Coronary artery (tissue), 2 donors: ENCODE data around the gene USF2.

Experiments used
- DNase-seq: peaks from one replicate; pipeline ENCODE4 v3.0.0-alpha.2; 2017; ENCODE audit warnings: low spot score
- H3K27ac ChIP-seq, 2 donors: fragments of 200-600 bp; sonication (generic); one replicate each; pipeline ENCODE4 v1.5.1; 2016 to 2019
- H3K4me3 ChIP-seq: fragments of 200-600 bp; sonication (generic); 2 replicates; pipeline ENCODE4 v1.5.1; 2016; ENCODE audit warnings: mild to moderate bottlenecking, moderate library complexity
- TF ChIP-seq, protein P1 (sequence below): fragments of 200-600 bp; sonication (generic); IDR thresholded peaks from one replicate; pipeline ENCODE4 v1.5.1; 2019; ENCODE audit warnings: antibody characterized with exemption

USF2 gene

DNA sequence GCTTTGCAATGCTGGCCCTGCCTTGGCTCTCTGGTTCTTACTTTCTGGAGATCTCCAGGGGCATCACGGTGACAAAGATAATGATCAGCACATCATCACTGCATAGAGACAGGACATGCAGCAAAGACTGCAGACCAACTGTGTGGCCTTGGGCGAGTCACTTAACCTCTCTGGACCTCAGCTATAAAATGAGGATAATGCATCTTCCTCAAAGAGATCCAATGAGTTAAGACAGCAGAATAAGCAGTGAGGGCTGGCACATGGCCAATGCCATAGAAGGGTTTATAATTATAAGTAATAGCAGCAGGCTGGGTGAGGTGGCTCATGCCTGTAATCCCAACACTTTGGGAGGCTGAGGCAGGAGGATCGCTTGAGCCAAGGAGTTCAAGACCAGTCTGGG is 25.6 kb downstream of the USF2 start:
- no peak for DNase-seq
- H3K4me3 ChIP-seq = no peak overlapping the region

DNA sequence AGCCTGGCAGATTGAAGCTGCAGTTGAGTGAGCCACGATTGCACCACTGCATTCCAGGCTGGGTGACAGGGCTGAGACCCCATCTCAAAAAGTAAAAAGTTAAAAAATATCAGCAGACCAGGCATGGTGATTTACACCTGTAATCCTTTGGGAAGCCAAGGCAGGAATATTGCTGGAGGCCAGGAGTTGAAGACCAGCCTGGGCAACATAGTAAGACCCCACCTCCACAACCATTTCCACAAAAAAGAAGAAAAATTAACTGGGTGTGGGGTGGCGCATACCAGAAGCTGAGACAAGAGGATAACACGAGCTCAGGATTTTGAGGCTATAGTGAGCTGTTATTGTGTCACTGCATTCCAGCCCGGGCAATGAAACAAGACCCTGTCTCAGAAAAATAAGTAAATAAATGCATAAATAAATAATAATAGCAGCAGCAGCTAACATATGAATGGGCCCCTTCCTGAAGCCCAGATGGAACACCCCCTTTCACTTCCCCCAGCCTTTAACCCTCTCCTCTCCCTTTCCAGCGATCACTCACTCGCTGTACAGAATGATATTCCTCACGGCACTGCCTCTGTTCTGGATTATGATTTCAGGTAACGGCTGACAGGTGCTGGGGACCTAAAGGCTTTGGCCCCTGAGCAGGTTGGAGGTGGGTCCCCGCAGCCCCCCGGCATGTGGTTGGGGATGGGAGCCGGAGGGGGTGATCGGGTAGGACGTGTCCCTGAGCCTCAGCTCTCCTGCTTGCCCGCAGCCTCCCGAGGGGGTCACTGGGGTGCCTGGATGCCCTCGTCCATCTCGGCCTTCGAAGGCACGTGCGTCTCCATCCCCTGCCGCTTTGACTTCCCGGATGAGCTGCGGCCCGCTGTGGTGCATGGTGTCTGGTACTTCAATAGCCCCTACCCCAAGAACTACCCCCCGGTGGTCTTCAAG is 26.4 kb downstream of the USF2 start:
- Histone ChIP-seq H3K27ac (no peak overlapping the region), H3K4me3 (no peak overlapping the region)
- TF ChIP-seq, protein P1, sequence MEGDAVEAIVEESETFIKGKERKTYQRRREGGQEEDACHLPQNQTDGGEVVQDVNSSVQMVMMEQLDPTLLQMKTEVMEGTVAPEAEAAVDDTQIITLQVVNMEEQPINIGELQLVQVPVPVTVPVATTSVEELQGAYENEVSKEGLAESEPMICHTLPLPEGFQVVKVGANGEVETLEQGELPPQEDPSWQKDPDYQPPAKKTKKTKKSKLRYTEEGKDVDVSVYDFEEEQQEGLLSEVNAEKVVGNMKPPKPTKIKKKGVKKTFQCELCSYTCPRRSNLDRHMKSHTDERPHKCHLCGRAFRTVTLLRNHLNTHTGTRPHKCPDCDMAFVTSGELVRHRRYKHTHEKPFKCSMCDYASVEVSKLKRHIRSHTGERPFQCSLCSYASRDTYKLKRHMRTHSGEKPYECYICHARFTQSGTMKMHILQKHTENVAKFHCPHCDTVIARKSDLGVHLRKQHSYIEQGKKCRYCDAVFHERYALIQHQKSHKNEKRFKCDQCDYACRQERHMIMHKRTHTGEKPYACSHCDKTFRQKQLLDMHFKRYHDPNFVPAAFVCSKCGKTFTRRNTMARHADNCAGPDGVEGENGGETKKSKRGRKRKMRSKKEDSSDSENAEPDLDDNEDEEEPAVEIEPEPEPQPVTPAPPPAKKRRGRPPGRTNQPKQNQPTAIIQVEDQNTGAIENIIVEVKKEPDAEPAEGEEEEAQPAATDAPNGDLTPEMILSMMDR = no peak
- DNase-seq = no peak

More for the DNA sequence above, 25.6 kb downstream of the USF2 start:
- H3K27ac ChIP-seq = no peak overlapping the region
- TF ChIP-seq, protein P1 = no peak

DNA sequence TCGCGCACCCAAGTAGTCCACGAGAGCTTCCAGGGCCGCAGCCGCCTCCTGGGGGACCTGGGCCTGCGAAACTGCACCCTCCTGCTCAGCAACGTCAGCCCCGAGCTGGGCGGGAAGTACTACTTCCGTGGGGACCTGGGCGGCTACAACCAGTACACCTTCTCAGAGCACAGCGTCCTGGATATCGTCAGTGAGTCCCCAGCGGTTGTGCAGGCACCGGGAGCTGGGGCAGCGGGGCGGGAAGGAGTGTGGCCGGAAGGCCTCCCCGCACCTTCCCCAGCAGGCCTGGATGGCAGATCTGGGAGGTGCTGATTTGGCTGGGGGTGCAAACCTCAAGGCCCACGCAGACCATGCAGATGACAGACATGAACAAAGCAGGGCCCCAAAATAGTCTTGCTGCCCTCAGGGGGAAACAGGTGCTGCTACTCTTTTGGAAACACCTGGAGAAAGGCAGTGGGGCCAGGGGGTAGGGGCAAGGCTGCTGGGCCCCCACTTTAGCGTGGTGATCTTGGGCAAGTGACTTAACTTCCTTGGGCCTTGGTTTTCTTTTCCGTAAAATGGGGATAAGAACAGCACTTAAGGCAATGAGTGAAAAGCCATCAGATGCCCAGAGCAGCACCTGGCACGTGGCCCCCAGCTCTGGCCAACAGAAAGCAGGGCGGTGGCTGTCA is 27.2 kb downstream of the USF2 start:
- Histone ChIP-seq H3K4me3 (no peak overlapping the region), H3K27ac (no peak overlapping the region)
- TF ChIP-seq, protein P1 = no peak
- DNase-seq = no peak

DNA sequence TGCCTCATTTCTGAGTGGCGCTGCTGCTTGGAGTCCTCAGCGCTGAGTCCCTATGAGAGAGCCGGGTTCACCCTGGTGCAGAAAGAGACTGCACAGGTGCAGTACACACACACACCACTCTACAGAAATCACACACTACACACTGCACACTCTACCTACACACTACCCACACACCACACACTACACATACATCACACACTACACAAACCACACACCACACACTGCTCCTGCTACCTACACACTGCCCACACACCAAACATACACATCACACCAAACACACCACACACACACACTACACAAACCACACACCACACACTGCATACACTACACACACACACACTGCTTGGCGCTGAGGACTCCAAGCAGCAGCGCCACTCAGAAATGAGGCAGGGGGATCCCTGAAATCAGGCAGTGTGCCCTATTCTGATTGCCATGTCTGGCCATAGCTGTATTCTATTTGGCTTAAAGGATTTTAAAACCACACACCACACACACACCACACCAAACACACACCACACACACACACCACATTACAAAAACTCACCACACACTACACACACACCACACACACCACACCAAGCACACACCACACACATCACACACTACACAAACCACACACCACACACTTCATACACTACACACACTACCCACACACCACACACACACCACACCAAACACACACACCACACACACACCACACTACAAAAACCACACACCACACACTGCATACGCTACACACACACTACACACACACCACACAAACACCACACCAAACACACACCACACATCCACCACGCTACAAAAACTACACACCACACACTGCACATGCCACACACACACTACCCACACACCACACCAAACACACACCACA is 28.1 kb downstream of the USF2 start:
- no peak for DNase-seq
- TF ChIP-seq, protein P1 = no peak
- no peak overlapping the region for H3K27ac ChIP-seq
- H3K4me3 ChIP-seq = no peak overlapping the region

DNA sequence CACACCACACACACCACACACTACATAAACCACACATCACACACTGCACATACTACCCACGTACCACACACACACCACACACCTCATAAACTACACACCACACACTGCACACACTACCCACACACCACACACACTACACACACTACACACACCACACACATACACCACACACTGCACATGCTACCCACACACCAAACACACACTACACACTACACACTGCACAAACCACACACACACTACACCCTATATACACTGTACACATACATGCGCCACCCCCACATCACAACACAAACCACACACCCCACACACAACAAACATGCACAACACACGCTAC is 28.7 kb downstream of the USF2 start:
- TF ChIP-seq, protein P1 = no peak
- Histone ChIP-seq H3K27ac (no peak overlapping the region), H3K4me3 (no peak overlapping the region)
- no peak for DNase-seq

DNA sequence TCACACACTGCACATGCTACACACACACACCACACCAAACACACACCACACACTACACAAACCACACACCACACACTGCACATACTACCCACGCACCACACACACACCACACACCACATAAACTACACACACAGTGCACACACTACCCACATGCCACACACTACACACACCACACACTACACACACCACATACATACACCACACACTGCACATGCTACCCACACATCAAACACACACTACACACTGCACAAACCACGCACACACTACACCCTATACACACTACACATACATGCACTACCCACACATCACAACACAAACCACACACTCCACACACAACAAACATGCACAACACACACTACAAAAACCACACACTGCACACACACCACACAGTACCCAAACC is 29.2 kb downstream of the USF2 start:
- TF ChIP-seq, protein P1 = no peak
- H3K27ac ChIP-seq = no peak overlapping the region
- H3K4me3 ChIP-seq = no peak overlapping the region
- DNase-seq = no peak
